ENCODE measurements around the gene ADIPOR2.
A peak's percentile ranks its signal among the peaks of the same experiment; 100 is the strongest.

The ADIPOR2 gene

DNA sequence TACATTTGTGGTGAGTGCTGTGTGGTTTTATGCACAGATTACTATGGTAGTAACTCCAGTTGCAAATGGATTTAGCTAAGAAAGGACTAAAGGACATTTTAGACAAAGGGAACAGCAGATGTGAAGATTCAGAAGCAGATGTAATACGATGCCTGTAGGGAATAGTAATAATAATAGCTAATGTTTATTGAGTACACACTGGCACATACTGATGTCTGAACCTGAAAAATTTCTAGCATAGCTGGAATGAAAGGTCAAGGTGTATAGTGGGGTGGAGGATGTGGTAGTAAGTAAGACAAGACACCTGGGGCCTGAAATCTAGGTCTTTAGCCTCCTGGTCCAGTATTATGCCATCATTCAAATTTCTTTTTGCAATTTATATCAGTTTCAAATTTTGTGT, 75.2 kb downstream of the ADIPOR2 start:
- FAIRE-seq (peak; percentile 21), DNase-seq (ENCODE audit: extremely low spot score, insufficient read length, low read depth) (no peak)

- DNase-seq (ENCODE audit: extremely low spot score, insufficient read length, low read depth) (no peak), FAIRE-seq (no peak)
Measured at GRCh38 chr12:1767407-1768090, 76.7 kb downstream of the ADIPOR2 start.

DNA sequence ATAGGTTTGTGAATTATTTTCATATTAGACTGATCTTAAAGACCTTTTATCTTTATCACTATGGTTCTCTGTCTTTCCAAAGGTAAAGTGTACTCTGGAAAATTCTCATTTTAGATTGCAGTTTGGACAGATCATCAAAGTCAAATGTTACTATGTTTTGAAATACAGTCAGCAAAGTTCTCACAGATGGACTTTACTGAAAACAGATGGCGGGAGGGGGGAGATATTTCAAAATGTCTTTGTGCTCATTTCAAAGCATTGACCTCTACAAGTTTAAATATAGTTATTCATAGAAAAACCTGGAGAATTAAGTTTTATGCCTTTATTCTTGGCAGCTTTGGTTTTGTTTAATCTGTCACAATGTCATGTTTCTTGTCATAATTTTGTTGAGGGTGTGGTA, 77.7 kb downstream of the ADIPOR2 start:
- no peak for FAIRE-seq

GRCh38 chr12:1769809-1770494, 79.1 kb downstream of the ADIPOR2 start:
- no peak for FAIRE-seq

More for the DNA sequence above, 77.7 kb downstream of the ADIPOR2 start:
- no peak for DNase-seq (ENCODE audit: extremely low spot score, insufficient read length, low read depth)

DNA sequence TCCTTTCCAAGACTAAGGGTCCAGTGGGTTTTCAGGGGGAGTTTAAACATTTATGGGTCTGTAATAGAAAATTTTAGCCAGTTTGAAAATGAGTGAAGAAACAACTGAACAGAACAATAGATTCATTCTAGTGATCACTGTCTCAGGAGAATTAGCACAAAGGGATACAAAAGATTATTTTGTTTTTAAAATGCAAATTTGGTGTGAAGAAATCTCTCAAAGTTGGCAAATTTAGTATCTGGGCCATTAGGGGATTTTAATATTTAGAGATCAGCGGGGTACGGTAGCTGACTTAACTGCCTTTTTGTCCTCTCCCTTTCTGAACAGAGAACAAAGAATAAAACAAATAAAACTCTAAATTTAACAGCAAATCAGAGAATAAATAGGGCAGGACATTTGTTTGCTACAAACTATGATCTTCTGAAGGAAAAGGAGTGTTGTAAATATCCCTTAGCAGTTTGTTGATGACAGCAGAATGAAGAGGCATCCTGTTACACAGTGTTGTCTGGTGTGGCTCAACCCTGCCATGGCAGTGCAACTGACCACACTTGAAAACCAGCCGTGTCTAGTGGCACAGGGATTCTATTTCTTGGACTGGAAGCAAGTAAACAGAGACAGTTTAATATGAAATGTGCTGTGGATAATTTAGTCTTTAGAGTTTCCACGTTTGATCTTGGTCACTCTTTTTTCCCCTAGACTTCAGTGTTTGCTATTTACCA, 83.2 kb downstream of the ADIPOR2 start:
- FAIRE-seq (no peak), DNase-seq (ENCODE audit: extremely low spot score, insufficient read length, low read depth) (no peak)

More at GRCh38 chr12:1769809-1770494, 79.1 kb downstream of the ADIPOR2 start:
- no peak for DNase-seq (ENCODE audit: extremely low spot score, insufficient read length, low read depth)

DNA sequence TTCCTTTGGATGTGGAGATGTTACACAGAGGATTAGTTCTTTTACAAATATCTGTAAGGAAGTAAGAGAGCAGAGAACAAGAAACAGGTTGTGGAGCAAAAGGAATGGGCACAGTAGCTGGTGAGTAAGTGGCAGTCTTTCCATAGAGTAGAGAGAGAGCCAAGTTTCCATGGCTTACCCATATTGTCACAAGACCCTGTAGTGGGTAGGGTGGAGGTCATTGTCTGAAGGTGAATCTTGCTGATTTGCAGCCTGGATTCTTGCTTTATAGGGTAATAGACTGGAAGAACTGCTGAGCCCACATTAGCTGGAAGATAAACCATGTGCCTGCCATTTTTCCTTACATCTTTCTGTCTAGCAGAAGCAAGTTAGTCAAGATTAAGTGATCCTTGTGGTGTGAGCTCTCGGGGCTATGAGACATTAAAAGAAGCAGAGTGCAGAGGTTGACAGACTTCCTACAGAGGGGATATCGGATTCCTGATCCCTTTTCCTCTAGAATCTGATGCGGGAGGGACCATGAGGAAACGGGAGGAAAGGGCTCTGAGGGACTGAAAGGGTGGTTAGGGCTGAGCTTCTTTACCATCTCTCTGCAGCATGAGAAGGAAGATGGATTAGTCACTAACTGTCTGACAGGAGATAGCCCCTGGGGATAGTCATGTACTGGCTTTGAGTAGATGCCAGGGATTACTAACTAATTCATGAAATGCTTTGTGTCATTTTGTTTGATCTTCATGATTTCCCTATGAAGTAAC, 85.5 kb downstream of the ADIPOR2 start:
- FAIRE-seq: no peak
- no peak for DNase-seq (ENCODE audit: extremely low spot score, insufficient read length, low read depth)

- FAIRE-seq: peak; percentile 5
- no peak for DNase-seq (ENCODE audit: extremely low spot score, insufficient read length, low read depth)
Measured at GRCh38 chr12:1777798-1778197, 86.9 kb downstream of the ADIPOR2 start.

DNA sequence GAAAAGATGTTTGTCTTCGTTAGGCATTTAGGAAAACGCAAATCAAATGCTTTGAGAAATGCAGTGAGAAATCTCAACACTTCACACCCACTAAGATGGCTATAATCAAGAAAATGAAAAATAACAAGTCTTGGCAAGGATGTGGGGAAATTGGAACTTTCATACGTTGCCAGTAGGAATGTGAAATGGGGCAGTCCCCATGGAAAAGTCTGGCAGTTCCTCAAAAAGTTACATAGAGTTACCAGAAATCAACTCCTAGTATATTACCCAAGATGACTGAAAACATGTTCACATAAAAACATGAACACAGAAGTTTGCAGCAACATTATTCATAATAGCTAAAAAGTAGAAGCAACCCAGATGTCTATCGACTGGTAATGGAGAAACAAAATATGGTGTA, 88.0 kb downstream of the ADIPOR2 start:
- FAIRE-seq (no peak), DNase-seq (ENCODE audit: extremely low spot score, insufficient read length, low read depth) (no peak)

GRCh38 chr12:1779783-1780182, 88.9 kb downstream of the ADIPOR2 start:
- no peak for DNase-seq (ENCODE audit: extremely low spot score, insufficient read length, low read depth)
- FAIRE-seq: no peak

DNA sequence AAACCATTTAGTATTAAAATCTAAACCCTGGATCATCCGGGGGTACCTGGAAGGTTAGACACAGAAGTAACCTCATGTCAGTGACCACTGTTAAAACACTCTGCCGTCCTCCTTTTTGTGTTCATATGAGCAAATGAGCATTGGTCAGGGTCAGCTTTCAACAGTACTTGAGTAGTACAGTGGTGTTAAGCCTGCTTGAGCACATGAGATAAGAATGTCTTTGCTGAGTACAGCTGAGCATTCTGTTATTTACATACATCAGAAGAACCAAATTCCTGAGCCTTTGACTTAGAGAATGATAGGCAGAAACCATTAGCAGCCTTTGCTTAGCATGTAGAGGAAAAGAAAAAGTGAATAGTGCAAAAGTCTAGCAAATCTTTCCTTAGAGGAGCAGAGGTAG, 90.9 kb downstream of the ADIPOR2 start:
- DNase-seq (ENCODE audit: extremely low spot score, insufficient read length, low read depth) (no peak), FAIRE-seq (no peak)

DNA sequence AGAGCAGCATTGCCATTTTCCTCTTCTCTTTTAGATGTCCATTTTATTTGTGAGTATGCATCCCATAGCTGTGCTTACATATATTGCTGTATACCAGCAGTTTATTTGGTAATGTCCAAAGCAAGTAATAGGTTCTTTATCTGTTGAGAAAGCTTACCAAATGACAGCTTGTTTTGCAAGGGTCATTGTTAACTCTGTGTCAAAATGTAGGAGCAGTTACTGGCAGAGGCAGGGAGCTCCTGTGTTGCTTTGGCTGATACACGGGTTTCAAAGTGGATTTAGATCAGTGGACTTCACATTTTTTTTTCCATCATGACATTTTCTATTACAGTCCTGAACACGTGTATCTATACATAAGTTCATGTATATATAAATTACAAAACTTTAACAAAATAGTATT, 91.3 kb downstream of the ADIPOR2 start:
- FAIRE-seq (no peak), DNase-seq (ENCODE audit: extremely low spot score, insufficient read length, low read depth) (no peak)

DNA sequence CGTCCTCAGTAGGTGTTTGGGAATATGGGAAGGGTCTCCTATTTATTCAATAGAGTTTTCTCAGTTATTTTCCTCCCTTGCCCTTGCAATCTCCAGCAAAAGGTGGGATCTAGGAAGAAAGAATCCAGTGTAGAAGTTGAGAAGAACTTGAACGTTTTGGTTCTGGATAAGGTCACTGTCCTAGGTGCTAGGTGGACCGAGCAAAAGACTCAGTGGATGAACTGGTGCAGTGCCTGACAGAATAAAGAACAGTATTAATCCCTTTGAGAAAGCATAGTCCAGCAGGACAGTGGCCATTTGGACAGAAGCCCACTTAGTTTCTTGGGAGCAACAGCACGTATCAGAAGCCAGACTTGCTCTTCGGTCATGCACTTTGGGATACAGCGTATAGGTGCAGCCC, 96.8 kb downstream of the ADIPOR2 start:
- DNase-seq (ENCODE audit: extremely low spot score, insufficient read length, low read depth): no peak
- no peak for FAIRE-seq

DNA sequence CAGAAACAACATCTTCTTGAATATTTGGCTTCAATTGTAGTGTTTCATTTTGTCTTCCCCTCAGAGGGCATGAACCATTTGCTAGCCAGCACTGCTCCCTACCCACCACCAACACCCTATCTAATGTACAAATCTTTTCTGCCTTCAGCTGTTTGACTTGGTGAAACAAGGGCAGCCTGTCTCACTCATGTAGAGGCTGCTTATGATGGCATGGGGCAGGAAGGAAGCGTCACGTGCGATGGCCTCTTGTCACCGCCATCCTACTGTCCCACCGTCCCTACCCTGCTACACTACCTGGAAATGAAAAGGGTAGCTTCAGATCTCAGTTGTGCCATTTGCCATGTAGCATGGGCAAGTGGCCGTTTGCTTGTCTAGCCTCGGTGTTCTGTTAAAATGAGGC, 99.6 kb downstream of the ADIPOR2 start:
- no peak for FAIRE-seq

DNA sequence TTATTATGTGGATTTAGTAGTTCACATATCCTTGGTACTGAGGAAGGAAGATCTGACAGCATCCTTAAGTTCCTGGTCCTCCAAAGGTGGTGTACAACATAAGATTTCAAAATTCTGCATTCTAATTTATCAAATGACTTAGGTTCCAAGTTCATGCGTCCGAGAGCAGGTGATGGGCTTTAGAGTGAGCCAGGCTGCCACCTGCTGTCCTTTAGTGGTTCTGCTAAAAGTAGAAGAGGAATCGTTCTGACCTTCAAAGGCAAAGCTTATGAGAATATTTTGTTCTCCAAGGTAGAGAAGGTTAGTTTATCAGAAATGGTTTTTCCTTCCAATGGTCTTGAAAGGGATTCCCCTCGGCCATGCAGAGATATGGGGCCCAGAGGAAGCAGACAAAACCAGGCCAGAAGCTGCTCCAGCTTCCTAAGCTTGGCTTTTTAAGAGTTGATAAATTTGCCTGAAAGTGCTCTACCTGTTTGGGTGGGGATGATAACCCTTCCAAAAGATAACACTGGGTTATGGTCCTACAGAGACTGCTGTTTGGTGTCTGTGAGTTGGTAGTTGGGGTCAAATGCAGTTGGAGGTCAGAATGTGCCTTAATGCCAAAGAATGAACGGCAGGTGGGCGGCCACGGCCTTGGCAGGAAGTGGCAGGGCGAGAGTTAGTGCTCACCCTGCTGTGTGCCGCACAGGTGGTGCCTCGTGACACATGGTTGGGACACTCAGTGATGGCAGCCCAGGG, 100.4 kb downstream of the ADIPOR2 start:
- peak; percentile 92 for FAIRE-seq

More for the DNA sequence above, 99.6 kb downstream of the ADIPOR2 start:
- no peak for DNase-seq (ENCODE audit: extremely low spot score, insufficient read length, low read depth)

GRCh38 chr12:1792406-1792805, 101.5 kb downstream of the ADIPOR2 start:
- FAIRE-seq (no peak), DNase-seq (ENCODE audit: extremely low spot score, insufficient read length, low read depth) (no peak)

More for the DNA sequence above, 100.4 kb downstream of the ADIPOR2 start:
- peak; percentile 38 for DNase-seq (ENCODE audit: extremely low spot score, insufficient read length, low read depth)

DNA sequence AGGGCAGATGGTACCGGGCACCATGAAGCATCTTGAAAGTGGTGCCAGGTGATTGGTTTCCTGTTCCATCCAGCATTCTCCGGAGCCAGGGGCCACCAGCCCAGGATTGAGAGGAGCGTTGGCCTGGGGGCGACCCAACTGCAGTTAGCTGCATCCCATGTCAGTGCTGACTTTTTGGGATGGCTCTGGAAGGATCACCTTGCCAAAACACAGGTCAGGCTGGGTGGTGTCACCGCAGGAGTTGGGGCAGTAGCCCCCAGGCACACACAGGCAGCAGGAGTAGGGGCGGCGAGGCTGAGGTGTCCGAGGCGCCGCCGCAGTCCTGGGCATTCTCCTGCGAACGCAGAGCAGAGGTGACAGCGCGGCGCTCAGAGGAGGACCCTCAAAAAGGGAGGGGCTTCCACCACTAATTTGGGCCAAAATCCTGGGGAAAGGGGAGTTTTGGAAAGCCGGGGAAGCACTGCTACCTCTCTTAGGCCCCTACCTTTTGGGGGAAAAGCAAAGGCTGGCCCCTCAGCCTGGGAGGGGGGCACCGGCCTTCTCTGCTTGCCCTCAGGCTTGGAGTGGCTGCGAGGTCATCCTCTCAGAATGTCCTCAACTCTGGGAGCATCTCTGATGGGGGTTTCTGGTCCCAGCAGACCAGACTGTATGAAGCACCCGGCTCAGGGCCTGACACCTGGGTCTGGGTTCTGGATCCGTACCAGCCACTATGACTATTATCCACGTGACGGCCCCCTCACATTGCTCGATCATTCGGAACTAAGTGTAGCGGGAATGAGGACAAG, 102.7 kb downstream of the ADIPOR2 start:
- no peak for DNase-seq (ENCODE audit: extremely low spot score, insufficient read length, low read depth)

DNA sequence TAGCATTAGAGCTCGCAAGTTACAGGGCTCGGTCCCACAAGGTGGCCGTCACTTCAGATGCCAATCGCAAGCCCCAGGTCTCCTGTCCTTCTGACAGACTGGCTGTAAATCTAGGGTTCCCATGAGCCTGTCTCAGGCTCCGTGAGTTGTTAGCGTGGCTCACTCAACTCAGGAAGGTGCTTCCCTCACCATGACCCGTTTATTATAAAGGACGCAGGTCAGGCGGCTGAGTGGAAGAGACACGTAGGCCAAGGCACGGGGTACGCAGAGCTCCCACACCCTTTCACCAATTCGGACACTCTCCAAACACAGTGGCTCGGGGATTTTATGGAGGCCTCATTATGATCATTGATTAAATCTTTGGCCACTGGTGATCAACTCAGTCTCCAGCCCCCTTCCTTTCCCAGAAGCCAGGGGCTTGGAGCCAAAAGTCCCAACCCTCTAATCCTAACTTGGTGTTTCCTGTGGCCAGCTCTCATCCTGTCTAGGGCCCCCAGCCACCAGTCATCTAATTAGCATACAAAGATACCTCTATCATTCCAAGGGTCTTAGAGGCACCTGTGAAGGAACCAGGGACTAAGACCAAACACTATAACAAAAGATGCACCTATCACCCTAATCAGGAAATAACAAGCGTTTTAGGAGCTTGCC, 103.7 kb downstream of the ADIPOR2 start:
- no peak for FAIRE-seq
- DNase-seq (ENCODE audit: extremely low spot score, insufficient read length, low read depth): no peak

More for the DNA sequence above, 102.7 kb downstream of the ADIPOR2 start:
- no peak for FAIRE-seq

- DNase-seq (ENCODE audit: extremely low spot score, insufficient read length, low read depth): no peak
- no peak for FAIRE-seq
Measured at GRCh38 chr12:1795221-1795784, 104.4 kb downstream of the ADIPOR2 start.

Measured in GM18507 (cell line).